ENCODE measurements around the gene DGCR2.
"Not testable (repeated sequence)": the region's sequence is repeated elsewhere in the genome, so short reads cannot be mapped to it uniquely, and the experiment has no call there.

Gene DGCR2

DNA sequence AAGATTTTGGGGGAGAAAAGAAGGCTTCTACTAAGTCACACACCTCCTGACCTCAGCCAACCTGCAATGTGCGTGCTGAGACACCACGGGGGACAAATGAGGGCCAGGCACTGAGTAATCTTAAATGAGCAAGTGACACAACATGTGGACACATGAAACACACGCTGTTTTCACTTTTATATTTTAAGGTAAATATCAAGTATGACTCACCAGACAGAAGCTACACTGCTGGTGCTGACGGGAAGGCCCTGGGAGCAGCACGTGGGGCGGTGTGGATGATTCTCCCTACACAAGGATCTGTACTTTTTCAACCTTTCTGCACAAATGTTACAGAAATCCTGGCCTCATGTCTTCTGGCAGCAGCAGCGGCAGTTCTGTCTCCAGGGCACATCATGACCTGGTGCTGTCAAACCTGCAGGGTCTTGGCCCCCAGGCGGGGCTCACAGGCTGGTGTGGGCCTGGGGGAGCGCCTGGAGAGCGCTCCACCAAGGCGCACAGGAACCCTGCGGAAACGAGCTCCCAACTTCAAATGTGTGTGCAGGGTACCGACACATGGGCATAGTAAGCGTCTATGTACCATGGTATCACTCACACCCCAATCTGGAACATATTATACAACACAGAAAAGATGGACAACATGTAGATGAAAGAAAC is 61.7 kb downstream of the DGCR2 start:
- DNase-seq (ENCODE audit: low spot score), result no peak

DNA sequence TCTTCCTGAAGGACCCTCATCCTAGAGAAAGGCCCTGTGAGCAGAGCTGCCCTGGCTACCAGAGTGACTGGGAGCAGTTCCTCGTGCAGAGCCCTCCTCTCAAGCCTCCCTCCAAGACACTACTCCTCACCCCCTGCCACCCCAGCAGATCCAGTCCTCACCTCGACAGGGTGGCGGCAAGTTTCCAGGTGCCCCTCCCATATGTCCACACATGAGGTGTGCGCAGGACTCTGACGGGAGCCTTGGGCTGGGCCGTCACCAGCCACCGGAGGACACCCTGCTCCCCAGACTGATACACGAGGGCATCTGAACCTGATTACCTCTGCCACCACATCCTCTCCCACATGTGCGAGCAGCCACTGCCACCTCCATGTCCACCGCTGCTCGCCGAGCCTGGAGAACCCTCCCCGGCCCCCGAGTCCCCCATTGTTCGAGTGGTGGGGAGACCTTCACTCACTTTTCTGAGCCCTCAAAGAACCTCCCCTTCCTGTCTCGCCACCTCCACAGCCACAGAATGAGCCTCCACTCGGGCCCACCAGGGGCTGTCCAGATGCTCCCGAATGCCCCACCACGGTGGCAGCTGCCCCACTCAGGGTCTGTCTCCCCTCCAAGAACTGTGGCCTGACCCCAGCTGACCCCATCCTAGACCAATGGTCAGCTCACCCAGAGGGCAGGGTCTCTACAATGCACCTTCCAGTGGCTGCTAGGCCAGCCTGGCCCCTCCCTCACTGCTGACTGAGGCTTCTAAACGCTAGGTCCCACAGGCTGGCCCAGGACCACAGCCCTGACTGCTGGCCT is 62.5 kb downstream of the DGCR2 start:
- no peak for DNase-seq (ENCODE audit: low spot score)

DNA sequence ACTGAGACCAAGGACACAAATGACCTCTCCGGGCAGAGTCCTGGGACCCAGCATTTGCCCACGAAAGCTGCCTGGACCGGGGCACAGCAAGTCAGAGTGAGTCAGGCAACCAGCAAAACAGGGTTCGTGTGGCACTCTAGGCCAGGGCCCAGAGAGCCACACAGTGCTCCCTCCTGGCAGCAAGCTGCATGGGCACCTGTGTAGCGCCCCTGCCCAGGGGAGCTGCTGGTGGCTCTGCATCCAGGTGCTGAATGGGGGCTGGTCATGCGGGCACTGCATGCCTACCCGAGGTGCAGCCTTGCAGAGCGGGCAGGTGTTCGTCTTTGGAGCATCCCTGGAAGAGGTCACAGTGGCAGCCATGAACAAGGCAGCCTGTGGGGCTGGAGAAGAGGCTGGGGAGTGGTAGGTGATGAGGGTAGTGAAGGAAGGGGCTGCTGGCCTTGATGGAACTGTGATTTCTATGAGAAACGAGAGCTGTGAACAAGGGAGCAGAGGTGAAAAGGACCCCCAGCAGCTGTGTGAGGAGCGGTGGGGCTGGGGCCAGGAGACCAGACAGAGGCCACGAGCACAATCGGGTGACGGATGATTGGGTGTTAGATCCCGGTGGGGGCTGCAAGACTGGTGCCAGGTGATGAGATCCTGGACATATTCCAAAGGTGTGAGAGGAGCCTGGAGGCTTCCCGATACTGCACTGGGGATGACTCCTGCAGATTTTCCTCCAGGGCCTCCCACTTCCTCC is 63.3 kb downstream of the DGCR2 start:
- DNase-seq (ENCODE audit: low spot score), result no peak

DNA sequence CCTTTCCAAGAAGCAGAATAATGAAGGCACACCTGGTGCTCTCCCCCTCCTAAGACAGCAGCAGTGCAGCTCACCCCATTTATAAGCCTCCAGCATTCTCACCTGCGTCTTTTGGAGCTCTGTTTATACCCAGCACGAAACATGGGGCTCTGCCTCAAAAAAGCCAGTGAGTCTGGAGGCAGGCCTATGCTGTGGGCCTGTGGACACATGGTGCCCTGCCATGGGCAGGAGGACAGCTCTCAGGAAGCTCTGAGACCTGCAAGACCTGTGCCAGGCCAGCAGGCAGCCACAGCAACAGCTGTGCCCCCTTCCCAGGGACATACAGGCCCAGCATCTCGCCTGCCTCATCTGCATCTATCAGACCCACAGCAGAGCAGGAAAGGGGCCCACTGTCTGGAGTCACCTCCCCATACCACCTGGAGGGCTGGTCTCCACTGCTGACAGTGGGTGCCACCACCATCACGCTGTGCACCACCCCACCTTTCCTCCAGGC is 64.2 kb downstream of the DGCR2 start:
- no peak for DNase-seq (ENCODE audit: low spot score)

- no peak for DNase-seq (ENCODE audit: low spot score)
Observed at GRCh38 chr22:19057539-19057938, 64.7 kb downstream of the DGCR2 start.

DNA sequence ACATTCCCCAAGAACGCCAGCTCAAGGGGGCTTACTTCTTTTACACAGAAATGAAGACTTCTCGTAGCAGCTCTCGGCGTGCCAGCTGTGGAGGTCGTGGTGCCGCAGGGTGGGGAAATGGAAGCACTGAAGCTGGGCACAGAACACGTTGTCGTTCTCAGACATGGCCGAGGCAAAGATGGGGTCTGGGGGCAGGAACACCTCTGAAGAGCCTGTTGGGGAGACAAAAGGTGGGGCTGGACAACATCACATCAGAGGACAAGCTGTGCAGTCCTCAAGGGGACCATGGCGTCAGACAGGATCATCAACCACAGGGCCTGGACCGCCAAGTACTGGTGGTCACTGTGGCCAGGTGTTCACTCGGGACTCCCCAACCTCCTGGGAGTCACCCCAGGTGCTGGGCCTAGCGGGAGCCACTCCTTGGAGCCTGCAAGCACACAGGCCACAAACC is 65.2 kb downstream of the DGCR2 start:
- DNase-seq (ENCODE audit: low spot score), result no peak

- DNase-seq (ENCODE audit: low spot score), result no peak
Observed at GRCh38 chr22:19055801-19056200, 66.4 kb downstream of the DGCR2 start.

GRCh38 chr22:19052941-19053541 is 69.2 kb downstream of the DGCR2 start:
- no peak for DNase-seq (ENCODE audit: low spot score)

- DNase-seq (ENCODE audit: low spot score), result no peak
Observed at GRCh38 chr22:19051381-19052072, 70.7 kb downstream of the DGCR2 start.

DNA sequence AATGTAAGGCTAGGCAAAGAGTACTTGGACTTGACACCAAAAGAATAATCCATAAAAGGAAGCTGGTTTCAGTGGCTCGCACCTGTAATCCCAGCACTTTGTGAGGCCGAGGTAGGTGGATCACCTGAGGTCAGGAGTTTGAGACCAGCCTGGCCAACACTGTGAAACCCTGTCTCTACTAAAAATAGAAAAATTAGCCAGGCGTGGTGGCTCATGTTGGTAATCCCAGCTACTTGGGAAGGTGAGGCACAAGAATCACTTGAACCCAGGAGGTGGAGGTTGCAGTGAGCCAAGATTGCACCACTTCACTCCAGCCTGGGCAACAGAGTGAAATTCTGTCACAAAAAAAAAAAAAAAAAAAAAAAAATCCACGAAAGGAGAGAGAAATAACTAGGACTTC is 71.4 kb downstream of the DGCR2 start:
- not testable (repeated sequence) for DNase-seq (ENCODE audit: low spot score)

DNA sequence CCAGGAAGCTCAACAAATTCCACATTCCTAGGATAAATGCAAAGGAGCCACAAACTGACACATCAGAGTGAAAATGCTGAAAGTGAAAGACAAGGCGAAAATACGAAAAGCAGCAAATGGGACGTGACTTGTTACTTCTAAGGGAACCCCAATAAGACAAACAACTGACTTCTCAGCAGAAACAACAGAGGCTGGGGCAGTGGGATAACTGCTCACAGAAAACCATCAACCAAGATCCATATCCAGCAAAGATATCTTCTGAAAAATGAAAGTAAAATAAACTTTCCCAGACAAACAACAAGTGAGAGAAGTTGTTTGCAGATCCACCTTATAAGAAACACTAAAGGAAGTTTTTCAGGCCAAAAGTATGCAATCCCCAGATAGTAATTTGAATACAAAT is 72.1 kb downstream of the DGCR2 start:
- DNase-seq (ENCODE audit: low spot score), result no peak

DNA sequence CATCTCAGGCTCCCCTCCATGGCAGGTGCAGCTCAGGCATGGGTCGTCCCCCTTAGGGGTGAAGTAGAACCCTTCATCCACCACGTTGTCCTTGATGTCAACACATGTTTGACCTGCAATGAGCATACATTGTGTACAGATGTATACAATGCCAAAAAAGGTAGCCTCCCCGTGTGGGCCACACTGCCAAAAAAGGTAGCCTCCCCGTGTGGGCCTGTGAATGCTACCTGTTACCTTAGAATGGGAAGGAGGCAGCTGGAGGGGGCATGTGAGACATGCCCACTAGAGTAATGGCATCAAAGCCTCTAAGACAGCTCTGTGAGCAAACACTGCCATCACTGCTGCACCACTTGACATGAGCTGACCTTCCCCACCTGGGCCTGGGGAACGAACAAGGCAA is 73.7 kb downstream of the DGCR2 start:
- DNase-seq (ENCODE audit: low spot score), result no peak

GRCh38 chr22:19047993-19048392 is 74.2 kb downstream of the DGCR2 start:
- DNase-seq (ENCODE audit: low spot score), result no peak

DNA sequence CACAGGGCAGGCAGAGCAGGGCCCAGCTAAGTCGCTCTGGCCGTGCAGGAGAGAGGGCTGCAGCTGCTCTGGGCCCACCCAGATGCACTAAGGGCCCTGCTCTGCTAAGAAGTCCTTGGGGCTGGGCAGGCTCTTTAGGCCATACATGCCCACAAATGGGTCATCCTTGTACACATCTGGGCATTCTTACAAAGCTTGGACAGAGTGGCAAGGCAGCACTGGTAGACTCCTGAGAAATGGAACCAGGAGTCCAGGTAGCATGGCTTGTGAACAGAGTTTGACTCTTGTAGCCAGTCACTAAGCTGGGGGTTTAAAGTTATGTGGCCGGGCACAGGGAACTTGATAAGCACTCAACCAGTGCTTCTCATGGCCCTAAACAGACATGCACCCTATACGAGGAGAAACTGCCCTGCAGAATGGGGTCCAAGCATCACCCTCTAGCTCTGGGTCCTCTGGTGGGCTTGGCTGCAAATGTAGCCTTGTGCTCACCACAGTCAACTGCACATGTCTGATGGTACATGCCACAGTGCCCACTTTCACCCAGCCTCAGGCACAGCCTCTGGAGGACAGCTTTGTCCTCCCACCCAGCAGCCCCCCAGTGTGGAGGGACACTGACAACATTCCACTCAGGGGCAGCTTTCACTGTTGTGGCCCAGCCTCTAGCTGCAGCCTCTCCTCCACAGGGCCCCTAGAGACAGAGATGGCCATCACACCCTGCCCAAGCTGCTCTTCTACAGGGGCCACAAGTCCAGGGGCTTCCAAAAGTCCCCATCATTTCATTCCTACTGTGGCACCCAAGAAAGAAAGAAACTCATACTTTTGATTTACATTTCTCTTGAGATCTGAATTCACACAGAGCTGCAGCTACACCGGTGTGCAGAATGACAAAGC is 75.2 kb downstream of the DGCR2 start:
- DNase-seq (ENCODE audit: low spot score), result no peak

- DNase-seq (ENCODE audit: low spot score), result no peak
Observed at GRCh38 chr22:19046287-19046686, 75.9 kb downstream of the DGCR2 start.

DNA sequence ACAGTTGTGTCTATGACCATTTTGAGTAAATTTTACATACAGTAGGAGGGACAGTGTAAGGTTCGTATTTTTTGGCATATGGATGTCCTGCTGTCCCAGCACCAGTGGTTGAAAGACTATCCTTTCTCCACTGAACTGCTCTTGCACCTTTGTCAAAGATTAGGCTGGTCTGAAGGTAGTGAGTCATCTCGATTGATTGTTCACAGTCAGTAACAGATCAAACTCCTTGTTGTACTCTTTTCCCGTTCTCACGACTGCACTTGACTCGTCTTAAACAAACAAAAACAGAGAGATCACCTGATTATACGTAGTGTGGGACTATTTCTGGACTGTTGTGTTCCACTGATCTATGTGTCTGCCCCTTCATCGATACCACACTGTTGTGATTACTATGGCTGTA is 77.1 kb downstream of the DGCR2 start:
- DNase-seq (ENCODE audit: low spot score), result no peak

GRCh38 chr22:19044381-19044780 is 77.8 kb downstream of the DGCR2 start:
- DNase-seq (ENCODE audit: low spot score), result no peak

DNA sequence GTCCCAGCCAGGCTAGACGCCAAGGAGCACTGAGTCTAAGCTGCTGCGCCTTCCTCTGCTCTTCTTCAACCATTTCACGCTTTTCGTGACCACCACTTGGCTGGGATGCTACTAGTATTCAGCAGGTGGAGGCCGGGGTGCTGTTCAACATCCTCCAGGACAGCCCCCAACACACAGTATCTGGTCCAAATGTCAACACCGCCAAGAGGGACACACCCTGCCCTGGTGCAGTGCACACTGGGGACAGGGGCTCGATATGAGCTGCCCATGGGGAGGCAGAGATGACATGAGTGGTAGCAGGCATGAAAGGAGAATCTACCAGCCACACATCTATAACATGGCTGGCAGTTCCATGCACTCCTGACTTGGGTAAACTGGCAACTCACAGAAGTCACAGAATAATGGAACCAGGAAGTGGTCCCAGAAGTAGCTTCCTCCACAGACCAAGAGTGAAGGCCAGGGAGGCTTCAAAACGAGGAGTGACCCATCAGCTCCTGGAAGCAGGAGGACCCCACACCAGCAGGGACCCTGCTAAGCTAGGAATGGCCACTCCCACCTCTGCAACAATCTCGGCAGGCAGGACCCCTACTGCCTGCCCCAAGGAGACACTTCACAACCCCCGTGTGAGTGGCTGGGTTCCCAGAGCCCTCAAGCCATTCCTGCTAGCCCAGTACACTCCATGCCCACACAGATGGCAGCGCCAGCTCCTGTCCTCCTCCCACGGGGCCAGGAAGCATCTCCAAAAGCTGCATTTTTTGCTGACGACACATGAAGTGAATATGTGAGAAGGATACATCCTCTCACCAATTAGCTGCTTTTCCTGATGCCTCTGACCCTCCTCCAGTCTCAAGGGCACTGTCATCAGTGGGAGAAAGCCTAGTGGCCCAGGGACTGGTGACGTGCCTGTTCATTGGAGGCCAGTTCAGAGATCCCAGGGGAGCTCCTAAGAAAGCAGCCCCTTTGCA is 78.8 kb downstream of the DGCR2 start:
- no peak for DNase-seq (ENCODE audit: low spot score)

- no peak for DNase-seq (ENCODE audit: low spot score)
Observed at GRCh38 chr22:19042285-19043120, 79.7 kb downstream of the DGCR2 start.

Measured in globus pallidus (tissue), 1 donor.